Right forelimb (tissue), 1 donor: ENCODE data around the gene HOMER1.
"Not testable (repeated sequence)": the region's sequence is repeated elsewhere in the genome, so short reads cannot be mapped to it uniquely, and the experiment has no call there.

Experiments used
- DNase-seq: peaks from one replicate; pipeline ENCODE4 v3.0.0-alpha.2; 2018

The HOMER1 gene

DNA sequence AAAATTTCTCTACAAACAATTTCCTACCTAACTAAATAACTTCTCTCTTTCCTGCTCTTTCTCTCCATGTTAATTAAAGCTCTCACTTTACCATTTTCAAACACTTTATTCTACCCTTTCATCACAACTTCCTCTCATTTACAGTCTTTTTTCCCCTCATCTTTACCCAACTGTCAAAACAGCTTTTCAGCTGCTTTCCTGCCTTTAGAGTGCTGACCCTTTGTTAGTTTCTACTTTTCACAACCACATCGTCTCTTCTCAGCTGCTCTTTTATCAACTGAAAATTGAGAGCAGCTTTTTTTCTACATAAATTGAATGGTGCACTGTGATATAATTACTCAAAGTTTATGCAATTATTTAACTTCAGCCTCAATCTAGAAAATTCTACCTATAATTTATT is 3.1 kb upstream of the HOMER1 start:
- no peak for DNase-seq

DNA sequence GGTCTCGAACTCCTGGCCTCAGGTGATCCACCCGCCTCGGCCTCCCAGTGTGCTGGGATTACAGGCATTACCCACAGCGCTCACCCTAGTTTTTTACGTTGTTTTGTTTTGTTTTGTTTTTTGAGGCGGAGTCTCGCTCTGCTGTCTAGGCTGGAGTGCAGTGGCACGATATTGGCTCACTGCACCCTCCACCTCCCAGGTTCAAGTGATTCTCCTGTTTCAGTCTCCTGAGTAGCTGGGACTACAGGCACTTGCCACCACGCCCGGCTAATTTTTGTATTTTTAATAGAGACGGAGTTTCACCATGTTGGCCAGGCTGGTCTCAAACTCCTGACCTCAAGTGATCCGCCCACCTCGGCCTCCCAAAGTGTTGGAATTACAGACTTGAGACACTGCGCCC is 2.4 kb upstream of the HOMER1 start:
- not testable (repeated sequence) for DNase-seq

- peak; percentile 93 for DNase-seq
These were observed 614 bp upstream of the HOMER1 start for GRCh38 chr5:79514391-79515105.

GRCh38 chr5:79513308-79513703 is 628 bp downstream of the HOMER1 start:
- no peak for DNase-seq

- peak; percentile 62 for DNase-seq
These were observed 1.2 kb downstream of the HOMER1 start for GRCh38 chr5:79512471-79513307.

DNA sequence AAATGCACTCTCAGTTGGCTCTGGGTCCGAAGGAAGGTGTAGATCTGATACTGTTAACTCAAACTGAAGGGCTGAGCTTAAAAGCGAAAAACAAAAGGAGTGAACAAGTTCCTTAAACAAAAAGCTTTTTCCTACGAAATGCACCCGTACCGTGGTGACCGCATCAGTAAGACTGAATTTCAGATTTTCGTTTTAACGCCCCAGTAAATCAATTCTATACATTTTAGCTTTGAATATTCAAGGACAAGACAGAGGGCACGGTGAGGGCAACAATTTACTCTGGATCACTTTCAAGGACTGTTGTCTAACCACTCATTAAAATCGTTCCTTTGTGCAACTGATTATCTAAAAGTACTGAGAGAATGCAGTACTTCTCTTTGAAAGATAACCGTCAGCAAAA is 1.9 kb downstream of the HOMER1 start:
- no peak for DNase-seq

DNA sequence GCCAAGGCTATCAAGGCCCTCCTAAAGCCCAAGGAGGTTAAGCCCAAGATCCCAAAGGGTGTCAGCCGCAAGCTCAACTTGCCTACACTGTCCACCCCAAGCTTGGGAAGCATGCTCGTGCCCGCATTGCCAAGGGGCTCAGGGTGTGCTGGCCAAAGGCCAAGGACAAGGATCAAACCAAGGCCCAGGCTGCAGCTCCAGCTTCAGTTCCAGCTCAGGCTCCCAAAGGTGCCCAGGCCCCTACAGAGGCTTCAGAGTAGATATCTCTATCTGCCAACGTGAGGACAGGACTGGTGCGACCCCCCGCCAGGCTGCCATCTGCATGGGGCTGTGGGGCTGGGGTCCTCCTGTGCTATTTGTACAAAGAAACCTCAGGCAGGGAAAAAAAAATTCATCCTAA is 3.3 kb downstream of the HOMER1 start:
- no peak for DNase-seq

DNA sequence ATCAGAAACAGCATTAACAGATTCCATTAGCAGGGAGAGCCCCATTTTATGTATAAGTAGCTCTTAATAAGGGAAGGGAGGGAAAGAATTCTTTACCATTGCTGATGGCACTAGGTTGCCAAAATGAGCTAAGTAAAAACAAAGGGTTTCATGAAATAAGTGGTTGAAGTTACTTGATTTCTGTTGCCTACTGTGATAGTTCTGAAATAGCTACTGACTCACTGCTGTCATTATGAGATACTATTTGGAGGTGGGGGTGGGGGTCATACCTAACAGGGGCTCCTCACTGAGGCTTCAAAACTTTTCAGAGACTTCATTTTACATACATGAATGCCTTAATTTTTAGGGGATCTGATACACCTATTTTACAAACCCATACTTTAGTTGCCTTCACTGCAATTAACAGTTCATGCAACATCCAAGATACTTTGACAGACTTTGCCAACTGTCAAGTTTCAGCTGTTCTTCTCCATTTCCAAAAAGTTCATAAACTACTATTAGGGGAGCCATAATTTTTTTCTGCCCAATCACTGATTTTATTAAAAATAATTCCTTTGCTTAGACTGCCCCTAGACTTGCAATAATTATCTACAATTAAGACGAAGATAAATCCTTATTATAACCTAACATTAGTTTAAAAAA is 4.6 kb downstream of the HOMER1 start:
- DNase-seq, result no peak

DNA sequence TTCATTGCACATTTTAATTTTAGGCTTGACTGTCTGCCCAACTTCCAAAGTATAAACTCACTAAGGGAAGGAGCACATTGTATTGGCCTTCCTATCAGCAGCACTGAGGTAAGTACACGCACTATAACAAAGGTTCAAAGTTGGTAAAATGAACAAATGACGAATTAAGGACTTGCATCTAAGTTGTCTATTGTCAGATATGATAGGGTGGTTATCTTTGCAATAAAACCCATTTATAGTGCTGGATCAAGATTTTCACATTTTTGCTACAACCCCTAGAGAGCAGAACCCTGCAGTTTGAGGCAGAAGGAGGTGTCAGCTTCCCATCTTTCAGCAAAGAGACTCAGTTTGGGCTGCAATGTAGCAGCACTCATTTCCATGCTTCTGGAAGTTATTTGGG is 5.1 kb downstream of the HOMER1 start:
- no peak for DNase-seq

DNA sequence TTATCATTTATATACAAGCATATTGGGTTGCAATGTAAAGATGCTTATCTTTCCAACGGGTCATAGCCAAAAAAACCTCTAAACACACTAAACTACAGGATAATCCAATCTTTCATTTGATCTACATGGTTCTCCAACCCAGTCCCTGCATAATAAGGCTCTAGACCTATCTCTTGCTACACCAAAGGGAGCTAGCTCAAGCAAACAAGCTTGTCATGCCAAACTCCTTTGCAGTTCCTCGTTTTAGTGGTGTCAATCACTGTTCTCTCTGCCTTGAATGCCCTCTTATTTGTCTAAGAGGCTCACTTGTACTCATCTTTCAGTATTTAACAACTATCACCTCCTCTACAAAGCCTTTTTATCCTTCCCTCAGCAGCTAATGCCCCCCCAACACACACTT is 5.6 kb downstream of the HOMER1 start:
- no peak for DNase-seq

GRCh38 chr5:79507251-79508205 is 6.4 kb downstream of the HOMER1 start:
- no peak for DNase-seq

- no peak for DNase-seq
These were observed 8.8 kb downstream of the HOMER1 start for GRCh38 chr5:79505138-79505537.

DNA sequence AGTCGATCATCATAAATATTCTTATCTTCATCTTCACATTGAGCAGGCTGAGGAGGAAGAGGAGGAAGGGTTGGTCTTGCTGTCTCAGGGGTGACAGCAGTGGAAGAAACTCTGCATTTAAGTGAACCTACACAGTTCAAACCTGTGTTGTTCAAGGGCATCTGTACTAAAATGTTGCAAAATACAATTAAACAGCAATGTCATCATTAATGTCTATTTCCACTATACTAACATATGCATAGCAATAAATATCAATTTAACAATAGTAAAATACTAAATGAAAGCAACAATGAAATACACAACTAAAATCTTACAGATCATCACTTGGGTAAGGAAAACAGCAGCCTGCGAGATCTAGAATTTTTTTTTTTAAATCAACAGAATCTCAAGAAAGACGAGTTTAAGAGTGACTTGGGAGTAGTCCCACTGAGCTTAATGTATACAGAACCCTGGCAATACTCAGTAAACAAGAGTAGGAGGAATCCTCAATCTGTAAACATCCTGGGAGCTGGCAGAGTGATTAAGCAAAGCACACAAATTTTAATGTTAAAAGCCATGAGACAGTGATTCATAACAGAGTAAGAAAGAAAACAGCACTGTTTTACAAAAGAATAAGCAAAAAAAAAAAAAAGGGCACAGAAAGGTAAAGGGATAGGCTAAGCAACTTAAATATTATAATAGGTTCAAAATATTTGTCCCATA is 10.0 kb downstream of the HOMER1 start:
- DNase-seq, result no peak

GRCh38 chr5:79499640-79500273 is 14.2 kb downstream of the HOMER1 start:
- DNase-seq, result no peak

DNA sequence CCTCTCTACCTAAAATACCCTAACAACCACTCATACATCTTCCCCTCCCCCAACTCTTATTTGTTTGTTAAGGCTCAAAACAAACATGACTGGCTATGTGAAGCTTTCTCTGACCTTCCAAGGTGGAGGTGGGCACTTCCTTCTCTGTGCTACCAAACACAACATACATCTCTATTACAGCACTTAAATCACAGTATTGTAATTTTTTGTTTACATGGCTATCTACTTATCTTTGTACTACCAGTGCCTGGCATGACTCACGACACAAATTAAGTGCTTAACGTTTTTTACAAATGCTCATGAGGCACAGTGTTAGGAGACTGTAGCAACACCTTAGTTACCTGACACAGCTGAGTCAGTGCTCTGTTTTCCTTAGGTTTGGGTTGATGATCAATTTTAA is 18.6 kb downstream of the HOMER1 start:
- no peak for DNase-seq

DNA sequence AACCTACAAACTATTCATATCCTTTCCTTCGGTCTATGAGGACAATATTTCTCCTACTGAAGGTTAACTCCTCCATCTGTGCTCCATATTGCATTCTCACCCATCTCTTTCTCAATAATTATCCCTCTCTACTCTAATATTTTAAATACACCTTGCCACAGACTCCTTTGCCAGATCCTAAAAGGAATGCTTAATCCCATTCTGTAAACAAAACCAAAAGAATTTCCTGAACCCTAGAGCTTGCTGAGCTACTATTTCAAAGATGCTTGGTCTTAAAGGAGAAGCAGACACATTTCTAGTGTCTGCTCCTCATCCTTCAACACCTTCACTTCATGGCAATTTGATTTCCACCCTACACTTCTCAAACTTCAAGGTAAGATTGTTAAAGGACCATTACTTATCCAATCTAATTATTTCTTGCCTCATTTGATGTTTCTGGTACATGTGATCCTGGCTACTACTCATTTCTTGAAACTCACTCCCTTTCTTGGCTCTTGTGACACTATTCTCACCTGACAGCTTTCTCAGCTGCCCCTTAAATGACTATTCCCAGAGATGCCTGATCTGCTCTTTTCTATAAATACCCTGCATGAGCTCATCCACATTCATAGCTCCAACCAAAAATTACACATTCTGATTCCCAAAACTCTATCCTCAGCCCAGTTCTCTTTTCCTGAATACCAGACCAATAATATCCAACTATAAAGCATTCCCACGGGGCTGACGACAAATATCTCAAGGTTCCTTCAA is 20.2 kb downstream of the HOMER1 start:
- DNase-seq, result no peak

DNA sequence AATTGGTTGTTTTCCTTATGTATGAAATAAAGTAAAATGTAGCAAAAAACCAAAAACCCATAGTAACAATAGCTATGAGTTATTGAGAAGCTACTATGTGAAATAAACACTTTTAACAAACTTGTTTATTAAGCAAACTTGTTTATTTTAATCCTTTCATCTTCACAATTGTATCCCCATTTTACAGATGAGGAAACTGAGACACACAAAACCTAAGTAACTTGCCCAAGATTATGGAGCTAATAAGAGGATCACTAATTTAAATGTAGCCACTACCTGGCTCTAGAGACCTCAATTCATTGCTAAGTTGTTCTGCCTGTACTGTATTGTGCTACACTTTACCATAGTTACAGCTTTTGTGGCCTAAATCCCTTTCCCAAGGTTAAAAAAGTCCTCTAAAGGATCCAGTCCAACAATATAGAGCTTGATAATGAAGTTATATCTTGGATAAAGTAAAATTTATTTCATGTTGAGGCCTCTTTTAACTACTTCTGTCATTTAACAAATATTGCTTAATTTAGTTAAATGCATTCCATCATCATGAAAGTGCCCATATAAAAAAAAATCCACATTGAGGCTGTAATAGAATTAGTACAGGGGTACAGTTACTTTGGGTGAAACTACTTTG is 22.1 kb downstream of the HOMER1 start:
- no peak for DNase-seq

- DNase-seq, result no peak
These were observed 23.5 kb downstream of the HOMER1 start for GRCh38 chr5:79490323-79490936.

GRCh38 chr5:79489773-79490172 is 24.2 kb downstream of the HOMER1 start:
- no peak for DNase-seq

- no peak for DNase-seq
These were observed 25.2 kb downstream of the HOMER1 start for GRCh38 chr5:79488775-79489174.
